K562 (cell line): Measurements from ENCODE around the gene LIX1L. TPM values are rescaled to one million over a fixed set of nuclear protein-coding genes. Genes with fewer than 3 reads are reported as not detected.

ENCODE experiments used
- AFF4 ChIP-seq: sonication (generic); formaldehyde crosslinking; IDR thresholded peaks from 2 replicates; pipeline ENCODE4 v1.8.0; 2023; ENCODE audit warnings: mild to moderate bottlenecking, missing genetic modification reagents
- ARID3B ChIP-seq: fragments of 250-450 bp; sonication (Bioruptor Pico); IDR thresholded peaks from 2 replicates; pipeline ENCODE4 v1.4.0; 2020; ENCODE audit warnings: borderline replicate concordance
- BRD9 ChIP-seq: fragments of 450-650 bp; IDR thresholded peaks from 2 replicates; pipeline ENCODE4 v1.6.1; 2018; ENCODE audit warnings: low read depth; ENCODE audit not compliant: partially characterized antibody
- FOXK2 ChIP-seq, 2 experiments: fragments of 450-650 bp; IDR thresholded peaks in 1 of 2; conservative IDR thresholded peaks in 1 of 2; 2 replicates each; pipeline ENCODE4 v1.6.1; 2016; ENCODE audit warnings: low read depth in 2 of 2, mild to moderate bottlenecking in 1 of 2
- HDGF ChIP-seq: fragments of 450-650 bp; IDR thresholded peaks from 2 replicates; pipeline ENCODE4 v1.6.1; 2016
- LARP7 ChIP-seq: fragments of 450-650 bp; IDR thresholded peaks from 2 replicates; pipeline ENCODE4 v1.6.1; 2016
- POLR2B ChIP-seq: fragments of 450-650 bp; IDR thresholded peaks from 2 replicates; pipeline ENCODE4 v1.6.1; 2018; ENCODE audit warnings: low read depth; ENCODE audit not compliant: partially characterized antibody
- RHOXF2B ChIP-seq: fragments of 250-450 bp; sonication (Bioruptor Pico); conservative IDR thresholded peaks from 2 replicates; pipeline ENCODE4 v1.5.1; 2021
- SMC3 ChIP-seq: conservative IDR thresholded peaks from 2 replicates; pipeline ENCODE4 v1.6.1; 2011; ENCODE audit warnings: low read depth, low read length, improper control_type of control experiment; ENCODE audit not compliant: insufficient read depth
- SRSF1 ChIP-seq: fragments of 200-400 bp; formaldehyde crosslinking; IDR thresholded peaks from 2 replicates; pipeline ENCODE4 v1.6.1; 2017; ENCODE audit warnings: mild to moderate bottlenecking, low read depth, low read length, moderate library complexity
- STAT6 ChIP-seq: sonication (generic); formaldehyde crosslinking; IDR thresholded peaks from 2 replicates; pipeline ENCODE4 v1.8.1; 2023; ENCODE audit warnings: mild to moderate bottlenecking, missing genetic modification reagents
- ZBTB1 ChIP-seq: sonication (generic); formaldehyde crosslinking; IDR thresholded peaks from 2 replicates; pipeline ENCODE4 v1.8.1; 2023; ENCODE audit warnings: missing genetic modification reagents, low read depth, mild to moderate bottlenecking, borderline replicate concordance
- ZNF280B ChIP-seq: fragments of 250-450 bp; sonication (Bioruptor Pico); IDR thresholded peaks from 2 replicates; pipeline ENCODE4 v1.5.1; 2021; ENCODE audit warnings: mild to moderate bottlenecking
- polyA plus RNA-seq, 8 experiments: library from polyadenylated mRNA; depleted of rRNA in 4 of 8; stranded (reverse) in 5 of 8; unstranded in 3 of 8; fragments of >200 nt; fragmentation: Nextera tagmentation in 2 of 8; fragmentation: Illumina TruSeq in 1 of 8; extraction: Ambion mirVana in 2 of 8; extraction: Trizol in 1 of 8; gene quantifications; 2 replicates each; pipeline versions ENCODE4 v1.2.1 to v1.2.3, GENCODE V29; 2011 to 2014; ENCODE audit warnings: inconsistent platforms in 1 of 8, missing spikeins in 1 of 8
- total RNA-seq, 7 experiments: library from RNA; depleted of rRNA in 6 of 7; stranded (reverse); fragments of >200 nt in 6 of 7; fragmentation: Illumina TruSeq in 2 of 7; extraction: Trizol in 2 of 7; gene quantifications; 2 replicates each; pipeline versions ENCODE4 v1.2.1 to v1.2.3, GENCODE V29; 2011 to 2021; ENCODE audit warnings: low replicate concordance in 1 of 7

LIX1L gene
- total and polyA plus RNA-seq, 9 of the 15 experiments (the other 6 are each of a cell fraction or from before 2014, with no cell fraction given) = 4.6 to 26.5 (median 12.5) TPM

GRCh38 chr1:145994391-145995120, 36.7 kb upstream of the LIX1L start (continued):
- no peak for TF ChIP-seq ZNF280B
- no peak for TF ChIP-seq AFF4 (CRISPR knock-in tag)
- TF ChIP-seq SMC3 = no peak
- TF ChIP-seq RHOXF2B = peak; percentile 39; the same call in 1 of the 2 replicates
- no peak for TF ChIP-seq ARID3B (CRISPR knock-in tag)
- no peak for TF ChIP-seq HDGF
- TF ChIP-seq STAT6 (CRISPR knock-in tag) = peak; percentile 46; the same call in 1 of the 2 replicates
- no peak for TF ChIP-seq ZBTB1
- no peak for TF ChIP-seq BRD9
- TF ChIP-seq FOXK2 (conservative IDR thresholded peaks at IDR 0.05 in 1 of 2, IDR thresholded peaks at IDR 0.05 in 1 of 2; ENCODE audit: low read depth in 2 of 2) = no peak
- peak; percentile 41 for TF ChIP-seq POLR2B
- TF ChIP-seq SRSF1 = no peak
- TF ChIP-seq LARP7 = 0 out of 2 replicates have a peak, but pooled peaks have one; percentile 21
